Right lobe of liver (tissue), 6 donors: ENCODE data around the gene IFT27. TPM values are rescaled to one million over a fixed set of nuclear protein-coding genes. Genes with fewer than 3 reads are reported as not detected.
A peak's percentile ranks its signal among the peaks of the same experiment; 100 is the strongest.

Source experiments
- ATAC-seq, 4 donors: fragments of 200-7000 bp; cut with Tn5 transposase; one replicate each; pipeline ENCODE4 v1.9.1; 2020; ENCODE audit warnings: mild to moderate bottlenecking in 4 of 4, moderate library complexity in 4 of 4
- DNase-seq, 3 donors: peaks; one replicate each; pipeline ENCODE4 v3.0.0-alpha.2; 2020
- H3K27ac ChIP-seq, 3 donors: fragments of 200-600 bp; one replicate each; pipeline ENCODE4 v1.8.0; 2022
- H3K27me3 ChIP-seq, 2 donors: fragments of 200-600 bp; one replicate each; pipeline ENCODE4 v1.8.0; 2022
- H3K36me3 ChIP-seq, 4 donors: fragments of 200-600 bp; sonication (generic) in 1 of 4; one replicate each; pipeline versions ENCODE4 v1.5.1 to v1.8.0; 2017 to 2022; ENCODE audit warnings: control low read depth in 1 of 4
- H3K4me1 ChIP-seq, 4 donors: fragments of 200-600 bp; sonication (generic) in 1 of 4; one replicate each; pipeline versions ENCODE4 v1.5.1 to v1.8.0; 2017 to 2022; ENCODE audit warnings: control low read depth in 1 of 4
- H3K4me3 ChIP-seq, 3 donors: fragments of 200-600 bp; one replicate each; pipeline ENCODE4 v1.8.0; 2022
- H3K9me3 ChIP-seq, 4 donors: fragments of 200-600 bp; sonication (generic) in 1 of 4; one replicate each; pipeline versions ENCODE4 v1.5.1 to v1.8.0; 2017 to 2022; ENCODE audit warnings: control low read depth in 1 of 4
- POLR2A ChIP-seq: fragments of 450-650 bp; IDR thresholded peaks from one replicate; pipeline ENCODE4 v1.6.1; 2017; ENCODE audit warnings: antibody characterized with exemption, mild to moderate bottlenecking
- WGBS: methylation state at CpG from one replicate; pipeline ENCODE4 v1.1.6; 2018; ENCODE audit warnings: low coverage, low lambda C conversion rate; ENCODE audit not compliant: insufficient coverage; ENCODE audit errors: missing lambda C conversion rate; 5-methylcytosine and 5-hydroxymethylcytosine counted together
- intact Hi-C, 2 donors: fragments of 100-400 bp; cut with DNase I; formaldehyde crosslinking; loops; one replicate each; pipeline versions ENCODE4 v1.11.2 to v1.14.1; 2022
- total RNA-seq, 6 experiments: library from RNA; depleted of rRNA in 2 of 6; stranded (reverse); fragments of >200 nt in 2 of 6; fragmentation: NEBNext Ultra II Directional in 3 of 6; extraction: Animal tissue kit (Norgen Biotek cat#: 25700) in 3 of 6; gene quantifications; one replicate each; pipeline versions ENCODE4 v1.1.0 to v1.2.4, GENCODE V29; 2016 to 2023
- TF ChIP-seq, protein P1 (sequence below), 4 donors: fragments of 200-600 bp in 3 of 4; fragments of 450-650 bp in 1 of 4; IDR thresholded peaks; one replicate each; pipeline versions ENCODE4 v1.5.1 to v1.8.0; 2016 to 2022; ENCODE audit warnings: antibody characterized with exemption in 4 of 4, mild to moderate bottlenecking in 2 of 4
- donor health status: DM: no; HTN: yes; CAD: no.
- donor health status: DM: no; HTN: no; CAD: no.
- donor health status: DM: no; HTN: no; CAD: no.
- donor health status: DM: no; HTN: yes; CAD: no.
- donor health status: DM: no; HTN: yes; CAD: no.

Gene IFT27
- total RNA-seq, 6 experiments from 2014 or later = 10.3 to 17.4 (median 14.8) TPM

DNA sequence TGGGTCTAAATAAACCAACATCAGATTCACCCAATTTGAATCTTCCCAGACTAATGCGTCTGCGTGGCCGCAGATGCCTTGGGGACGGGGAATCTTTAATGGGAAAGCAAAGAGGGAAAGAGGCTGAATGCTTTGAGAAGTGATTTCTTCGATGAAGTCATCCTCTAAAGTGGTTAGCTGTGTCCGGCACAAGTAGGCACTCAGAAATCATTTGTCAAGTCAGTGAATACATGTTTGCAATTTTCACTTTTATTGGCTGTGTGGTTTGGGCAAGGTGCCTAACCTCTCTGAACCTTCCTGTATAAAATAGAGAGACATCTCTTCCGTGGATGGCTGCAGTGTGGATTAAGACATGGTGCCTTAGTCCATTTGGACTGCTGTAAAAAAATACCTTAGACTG, 19.7 kb upstream of the IFT27 start:
- Histone ChIP-seq H3K9me3 (no peaks in the 10 kb centered on the region), H3K4me1 (no peaks in the 10 kb centered on the region), H3K36me3 (no peaks in the 10 kb centered on the region), H3K27me3 (no peaks in the 10 kb centered on the region), H3K4me3 (no peak overlapping the region), H3K27ac (no peak overlapping the region)
- no peak for ATAC-seq
- DNase-seq = no peak
- WGBS = 69% methylated on average over 7 of the region's 7 CpGs
- TF ChIP-seq, protein P1, sequence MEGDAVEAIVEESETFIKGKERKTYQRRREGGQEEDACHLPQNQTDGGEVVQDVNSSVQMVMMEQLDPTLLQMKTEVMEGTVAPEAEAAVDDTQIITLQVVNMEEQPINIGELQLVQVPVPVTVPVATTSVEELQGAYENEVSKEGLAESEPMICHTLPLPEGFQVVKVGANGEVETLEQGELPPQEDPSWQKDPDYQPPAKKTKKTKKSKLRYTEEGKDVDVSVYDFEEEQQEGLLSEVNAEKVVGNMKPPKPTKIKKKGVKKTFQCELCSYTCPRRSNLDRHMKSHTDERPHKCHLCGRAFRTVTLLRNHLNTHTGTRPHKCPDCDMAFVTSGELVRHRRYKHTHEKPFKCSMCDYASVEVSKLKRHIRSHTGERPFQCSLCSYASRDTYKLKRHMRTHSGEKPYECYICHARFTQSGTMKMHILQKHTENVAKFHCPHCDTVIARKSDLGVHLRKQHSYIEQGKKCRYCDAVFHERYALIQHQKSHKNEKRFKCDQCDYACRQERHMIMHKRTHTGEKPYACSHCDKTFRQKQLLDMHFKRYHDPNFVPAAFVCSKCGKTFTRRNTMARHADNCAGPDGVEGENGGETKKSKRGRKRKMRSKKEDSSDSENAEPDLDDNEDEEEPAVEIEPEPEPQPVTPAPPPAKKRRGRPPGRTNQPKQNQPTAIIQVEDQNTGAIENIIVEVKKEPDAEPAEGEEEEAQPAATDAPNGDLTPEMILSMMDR (IDR thresholded peaks at IDR 0.05) = no peak
- no peak for TF ChIP-seq POLR2A
- intact Hi-C loops = loop anchor here in 1 of 2 donors (10.0 kb wide), 1 partner anchor 179 kb away; no protein-coding TSS in a partner anchor

DNA sequence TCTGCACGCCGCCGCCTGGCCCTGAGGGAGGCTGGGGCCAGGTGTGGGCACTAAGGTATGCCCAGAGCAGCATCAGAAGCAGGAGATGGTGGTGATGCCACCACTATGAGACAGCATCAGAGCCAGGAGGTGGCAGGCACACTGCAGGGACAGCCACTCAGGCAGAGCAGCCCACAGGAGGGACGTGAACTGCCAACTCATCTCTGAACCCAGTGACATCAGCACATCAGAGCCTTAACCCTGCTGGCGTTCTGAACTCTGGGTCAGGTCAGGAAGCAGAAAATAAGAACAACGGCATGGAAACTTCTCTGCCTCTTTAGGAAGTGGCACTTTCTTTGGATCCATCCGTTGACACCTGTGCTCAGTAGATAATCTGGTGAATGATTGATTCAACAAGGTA, 14.7 kb upstream of the IFT27 start:
- intact Hi-C loops = loop anchor here in 1 of 2 donors (10.0 kb wide), 1 partner anchor 184 kb away; no protein-coding TSS in a partner anchor
- WGBS = 5% methylated on average over 3 of the region's 7 CpGs
- Histone ChIP-seq H3K27me3 (no peaks in the 10 kb centered on the region), H3K36me3 (no peaks in the 10 kb centered on the region), H3K4me1 (no peaks in the 10 kb centered on the region), H3K4me3 (no peak overlapping the region), H3K9me3 (no peaks in the 10 kb centered on the region), H3K27ac (no peak overlapping the region)
- ATAC-seq (peak in 1 of 4 donors; percentile 25), DNase-seq (no peak)
- TF ChIP-seq, protein P1 (IDR thresholded peaks at IDR 0.05) = no peak
- no peak for TF ChIP-seq POLR2A

GRCh38 chr22:36787204-36787988, 11.5 kb upstream of the IFT27 start:
- 57% methylated on average over 8 of the region's 17 CpGs for WGBS
- no peak for ATAC-seq
- Histone ChIP-seq H3K27ac (no peak overlapping the region), H3K9me3 (no peaks in the 10 kb centered on the region), H3K4me3 (no peak overlapping the region), H3K27me3 (no peaks in the 10 kb centered on the region), H3K4me1 (no peaks in the 10 kb centered on the region), H3K36me3 (no peaks in the 10 kb centered on the region)
- DNase-seq = no peak
- intact Hi-C loops = loop anchor here in 1 of 2 donors (10.0 kb wide), 1 partner anchor 187 kb away; no protein-coding TSS in a partner anchor
- TF ChIP-seq, protein P1 (IDR thresholded peaks at IDR 0.05) = no peak
- no peak for TF ChIP-seq POLR2A

DNA sequence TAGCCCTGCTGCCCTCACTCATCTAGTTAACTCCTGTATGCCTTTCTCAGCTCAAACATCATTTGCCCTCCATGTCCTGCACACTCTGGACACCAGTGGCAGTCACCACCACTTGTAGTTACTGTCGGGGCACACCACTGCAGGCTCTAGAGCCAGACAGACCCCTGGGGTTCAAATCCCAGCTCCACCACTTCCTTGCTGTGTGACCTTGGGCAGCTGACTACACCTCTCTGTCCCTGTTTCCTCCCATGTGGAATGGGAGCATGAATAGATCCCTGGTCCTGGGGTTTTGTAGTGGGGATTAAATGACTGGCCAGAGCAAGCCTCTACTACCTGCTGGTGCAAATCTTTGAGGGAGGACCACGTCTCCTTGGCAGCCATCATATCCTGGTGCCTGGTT, 7.8 kb upstream of the IFT27 start:
- DNase-seq (no peak), ATAC-seq (no peak)
- no peak for TF ChIP-seq POLR2A
- TF ChIP-seq, protein P1 (IDR thresholded peaks at IDR 0.05) = no peak
- WGBS = 40% methylated on average over 1 of the region's 2 CpGs
- no peaks in the 10 kb centered on the region for H3K27me3 ChIP-seq
- intact Hi-C loops = loop anchor here in 1 of 2 donors (10.0 kb wide), 1 partner anchor 191 kb away; no protein-coding TSS in a partner anchor
- no peaks in the 10 kb centered on the region for H3K9me3 ChIP-seq
- H3K27ac ChIP-seq = no peak overlapping the region
- H3K4me3 ChIP-seq = no peak overlapping the region
- no peaks in the 10 kb centered on the region for H3K36me3 ChIP-seq
- H3K4me1 ChIP-seq = no peaks in the 10 kb centered on the region
